ENCODE results near the gene MXRA7. TPM values are rescaled to one million over a fixed set of nuclear protein-coding genes. Genes with fewer than 3 reads are reported as not detected.

The MXRA7 gene
- polyA plus RNA-seq, 4 donors: 93.8 to 121 (median 112) TPM

GRCh38 chr17:76681222-76682137 is 29.3 kb downstream of the MXRA7 start:
- peak in 1 of 4 donors; percentile 68 for DNase-seq (ENCODE audit: low read depth in 4 of 4, low spot score in 3 of 4)

GRCh38 chr17:76679239-76679638 is 31.5 kb downstream of the MXRA7 start:
- DNase-seq (ENCODE audit: low read depth in 4 of 4, low spot score in 3 of 4): no peak

GRCh38 chr17:76678330-76678729 is 32.4 kb downstream of the MXRA7 start:
- DNase-seq (ENCODE audit: low read depth in 4 of 4, low spot score in 3 of 4): no peak

GRCh38 chr17:76677406-76677805 is 33.4 kb downstream of the MXRA7 start:
- DNase-seq (ENCODE audit: low read depth in 4 of 4, low spot score in 3 of 4): no peak

- DNase-seq (ENCODE audit: low read depth in 4 of 4, low spot score in 3 of 4): no peak
Measured at GRCh38 chr17:76676629-76677028, 34.1 kb downstream of the MXRA7 start.

- no peak for DNase-seq (ENCODE audit: low read depth in 4 of 4, low spot score in 3 of 4)
Measured at GRCh38 chr17:76675648-76676047, 35.1 kb downstream of the MXRA7 start.

GRCh38 chr17:76674600-76674999 is 36.2 kb downstream of the MXRA7 start:
- no peak for DNase-seq (ENCODE audit: low read depth in 4 of 4, low spot score in 3 of 4)

GRCh38 chr17:76673729-76674128 is 37.0 kb downstream of the MXRA7 start:
- no peak for DNase-seq (ENCODE audit: low read depth in 4 of 4, low spot score in 3 of 4)

GRCh38 chr17:76672892-76673291 is 37.9 kb downstream of the MXRA7 start:
- DNase-seq (ENCODE audit: low read depth in 4 of 4, low spot score in 3 of 4): no peak

GRCh38 chr17:76672270-76672851 is 38.4 kb downstream of the MXRA7 start:
- DNase-seq (ENCODE audit: low read depth in 4 of 4, low spot score in 3 of 4): no peak

- no peak for DNase-seq (ENCODE audit: low read depth in 4 of 4, low spot score in 3 of 4)
Measured at GRCh38 chr17:76671912-76672262, 38.9 kb downstream of the MXRA7 start.

- peak; percentile 99 to 100 (median 100) for DNase-seq (ENCODE audit: low read depth in 4 of 4, low spot score in 3 of 4)
Measured at GRCh38 chr17:76671123-76671911, 39.4 kb downstream of the MXRA7 start.

- DNase-seq (ENCODE audit: low read depth in 4 of 4, low spot score in 3 of 4): no peak
Measured at GRCh38 chr17:76670718-76671122, 40.0 kb downstream of the MXRA7 start.

GRCh38 chr17:76670020-76670717 is 40.6 kb downstream of the MXRA7 start:
- no peak for DNase-seq (ENCODE audit: low read depth in 4 of 4, low spot score in 3 of 4)

- no peak for DNase-seq (ENCODE audit: low read depth in 4 of 4, low spot score in 3 of 4)
Measured at GRCh38 chr17:76667786-76668453, 42.8 kb downstream of the MXRA7 start.

GRCh38 chr17:76667491-76667755 is 43.3 kb downstream of the MXRA7 start:
- DNase-seq (ENCODE audit: low read depth in 4 of 4, low spot score in 3 of 4): no peak

GRCh38 chr17:76660656-76661042 is 50.1 kb downstream of the MXRA7 start:
- DNase-seq (ENCODE audit: low read depth in 4 of 4, low spot score in 3 of 4): no peak

- no peak for DNase-seq (ENCODE audit: low read depth in 4 of 4, low spot score in 3 of 4)
Measured at GRCh38 chr17:76659928-76660655, 50.7 kb downstream of the MXRA7 start.

- no peak for DNase-seq (ENCODE audit: low read depth in 4 of 4, low spot score in 3 of 4)
Measured at GRCh38 chr17:76658242-76658662, 52.5 kb downstream of the MXRA7 start.

Data from left renal pelvis (tissue), 4 donors.